ENCODE results near the gene LSM4. TPM values are rescaled to one million over a fixed set of nuclear protein-coding genes. Genes with fewer than 3 reads are reported as not detected.
A peak's percentile ranks its signal among the peaks of the same experiment; 100 is the strongest.
"Not testable (repeated sequence)": the region's sequence is repeated elsewhere in the genome, so short reads cannot be mapped to it uniquely, and the experiment has no call there.

LSM4 gene
- polyA plus RNA-seq, 1 experiment, result 69.3 TPM

DNA sequence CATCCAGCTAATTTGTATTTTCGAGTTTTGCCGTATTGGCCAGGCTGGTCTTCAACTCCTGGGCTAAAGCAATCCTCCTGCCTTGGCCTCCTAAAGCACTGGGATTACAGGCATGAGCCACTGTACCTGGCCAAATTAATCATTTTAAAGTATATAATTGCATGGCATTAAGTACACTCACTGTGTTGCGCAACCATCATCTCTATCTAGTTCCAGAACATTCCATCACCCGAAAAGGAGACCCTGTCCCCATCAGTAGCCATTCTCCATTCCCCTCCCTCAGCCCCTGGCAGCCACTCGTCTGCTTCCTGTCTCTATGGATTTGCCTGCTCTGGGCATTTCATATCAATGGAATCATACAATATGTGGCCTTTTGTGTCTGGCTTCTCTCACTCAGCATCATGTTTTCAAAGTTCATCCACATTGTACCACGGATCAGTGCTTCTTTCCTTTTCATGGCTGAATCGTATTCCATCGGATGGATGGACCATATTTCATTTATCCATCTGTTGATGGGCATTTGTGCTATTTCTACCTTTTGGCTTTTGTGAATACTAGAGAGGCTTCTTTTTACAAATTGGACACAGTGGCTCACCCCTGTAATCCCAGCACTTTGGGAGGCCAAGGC lies 30.6 kb upstream of the LSM4 start:
- no peak overlapping the region for H3K4me3 ChIP-seq (ENCODE audit: low read depth, low read length)
- peaks cover 15% of the 10 kb centered on the region for H3K9me3 ChIP-seq (ENCODE audit: control insufficient read depth, insufficient read depth, low read length)
- ChIA-PET POLR2A (no interaction called here), CTCF (interaction anchor here (0.7 to 1.1 kb wide), 2 partner anchors 14 to 34 kb away, joined by 4 to 5 read pairs; no protein-coding TSS in a partner anchor)
- TF ChIP-seq, protein P1, sequence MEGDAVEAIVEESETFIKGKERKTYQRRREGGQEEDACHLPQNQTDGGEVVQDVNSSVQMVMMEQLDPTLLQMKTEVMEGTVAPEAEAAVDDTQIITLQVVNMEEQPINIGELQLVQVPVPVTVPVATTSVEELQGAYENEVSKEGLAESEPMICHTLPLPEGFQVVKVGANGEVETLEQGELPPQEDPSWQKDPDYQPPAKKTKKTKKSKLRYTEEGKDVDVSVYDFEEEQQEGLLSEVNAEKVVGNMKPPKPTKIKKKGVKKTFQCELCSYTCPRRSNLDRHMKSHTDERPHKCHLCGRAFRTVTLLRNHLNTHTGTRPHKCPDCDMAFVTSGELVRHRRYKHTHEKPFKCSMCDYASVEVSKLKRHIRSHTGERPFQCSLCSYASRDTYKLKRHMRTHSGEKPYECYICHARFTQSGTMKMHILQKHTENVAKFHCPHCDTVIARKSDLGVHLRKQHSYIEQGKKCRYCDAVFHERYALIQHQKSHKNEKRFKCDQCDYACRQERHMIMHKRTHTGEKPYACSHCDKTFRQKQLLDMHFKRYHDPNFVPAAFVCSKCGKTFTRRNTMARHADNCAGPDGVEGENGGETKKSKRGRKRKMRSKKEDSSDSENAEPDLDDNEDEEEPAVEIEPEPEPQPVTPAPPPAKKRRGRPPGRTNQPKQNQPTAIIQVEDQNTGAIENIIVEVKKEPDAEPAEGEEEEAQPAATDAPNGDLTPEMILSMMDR (IDR thresholded peaks at IDR 0.05; ENCODE audit: low read depth, low read length), result no peak
- H3K27me3 ChIP-seq (ENCODE audit: control insufficient read depth, insufficient read depth, low read length), result no peaks in the 10 kb centered on the region
- no peak for DNase-seq (ENCODE audit: low read depth, low spot score)
- H3K27ac ChIP-seq (ENCODE audit: low read depth, low read length), result no peak overlapping the region

DNA sequence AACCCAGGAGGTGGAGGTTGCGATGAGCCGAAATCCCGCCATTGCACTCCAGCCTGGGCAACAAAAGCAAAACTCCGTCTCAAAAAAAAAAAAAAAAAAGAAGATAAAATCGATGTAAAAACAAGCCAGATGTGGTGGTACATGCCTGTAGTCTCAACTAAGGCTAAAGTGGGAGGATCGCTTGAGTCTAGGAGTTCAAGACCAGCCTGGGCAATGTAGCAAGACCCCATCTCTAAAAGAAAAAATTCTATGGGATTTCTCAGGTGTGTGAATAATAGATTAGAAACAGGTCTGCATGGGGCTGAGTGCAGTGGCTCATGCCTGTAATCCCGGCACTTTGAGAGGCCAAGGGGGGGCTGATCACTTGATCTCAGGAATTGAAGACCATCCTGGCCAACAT lies 28.7 kb upstream of the LSM4 start:
- ChIA-PET POLR2A (no interaction called here), CTCF (no interaction called here)
- TF ChIP-seq, protein P1 (IDR thresholded peaks at IDR 0.05; ENCODE audit: low read depth, low read length), result no peak
- peaks cover 1% of the 10 kb centered on the region for H3K9me3 ChIP-seq (ENCODE audit: control insufficient read depth, insufficient read depth, low read length)
- no peak overlapping the region for H3K27ac ChIP-seq (ENCODE audit: low read depth, low read length)
- no peak overlapping the region for H3K4me3 ChIP-seq (ENCODE audit: low read depth, low read length)
- H3K27me3 ChIP-seq (ENCODE audit: control insufficient read depth, insufficient read depth, low read length), result no peaks in the 10 kb centered on the region
- no peak for DNase-seq (ENCODE audit: low read depth, low spot score)

DNA sequence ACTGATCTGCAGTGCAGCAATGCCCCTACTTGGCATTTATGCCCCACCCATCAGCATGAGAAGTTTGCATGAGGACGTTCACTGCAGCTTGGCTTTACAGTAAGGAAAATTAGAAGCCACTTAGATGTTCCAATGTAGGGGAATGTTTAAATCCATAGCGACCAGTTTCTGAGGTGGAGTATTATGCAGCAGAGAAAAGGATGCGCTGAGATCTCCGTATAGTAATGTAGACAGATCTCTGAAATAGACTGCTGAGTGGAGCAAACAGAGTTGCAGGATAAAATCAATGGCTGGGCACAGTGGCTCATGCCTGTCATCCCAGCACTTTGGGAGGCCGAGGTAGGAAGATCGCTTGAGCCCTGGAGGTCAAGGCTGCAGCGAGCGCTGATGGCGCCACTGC lies 27.6 kb upstream of the LSM4 start:
- no peak for DNase-seq (ENCODE audit: low read depth, low spot score)
- Histone ChIP-seq H3K27me3 (ENCODE audit: control insufficient read depth, insufficient read depth, low read length) (no peaks in the 10 kb centered on the region), H3K4me3 (ENCODE audit: low read depth, low read length) (no peak overlapping the region), H3K9me3 (ENCODE audit: control insufficient read depth, insufficient read depth, low read length) (no peaks in the 10 kb centered on the region), H3K27ac (ENCODE audit: low read depth, low read length) (no peak overlapping the region)
- TF ChIP-seq, protein P1 (IDR thresholded peaks at IDR 0.05; ENCODE audit: low read depth, low read length), result no peak
- ChIA-PET POLR2A (no interaction called here), CTCF (interaction anchor here (0.8 to 3.0 kb wide), 7 partner anchors 11 to 68 kb away, joined by 3 to 65 read pairs (median 5); partner anchors contain the start of gene SSBP4)

DNA sequence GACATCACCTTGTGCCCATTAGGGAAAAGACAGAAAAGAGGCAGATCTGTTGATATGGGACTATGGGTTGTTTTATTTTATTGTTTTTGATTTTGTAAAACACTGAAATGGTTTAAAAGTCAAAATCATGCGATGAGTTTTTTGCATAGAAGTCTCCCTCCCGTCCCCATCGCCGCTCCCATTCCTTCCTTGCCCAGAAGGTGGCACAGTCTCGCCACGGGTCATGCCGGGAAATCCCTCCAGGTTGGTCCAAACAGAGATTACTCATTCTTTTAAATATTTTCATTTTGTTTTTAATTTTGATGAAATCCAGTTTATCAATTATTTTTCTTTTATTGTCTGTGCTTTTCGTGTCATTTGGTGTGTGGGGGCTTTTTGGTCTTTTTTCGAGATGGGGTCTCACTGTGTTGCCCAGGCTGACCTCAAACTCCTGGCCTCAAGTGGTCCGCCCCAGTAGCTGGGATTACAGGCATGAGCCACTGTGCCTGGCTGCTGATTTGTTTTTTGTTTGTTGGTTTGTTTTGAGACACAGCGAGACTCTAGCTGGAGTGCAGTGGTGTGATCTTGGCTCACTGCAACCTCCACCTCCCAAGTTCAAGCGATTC lies 26.8 kb upstream of the LSM4 start:
- CTCF ChIA-PET, result interaction anchor here (0.6 to 3.0 kb wide), 11 partner anchors 10 to 71 kb away, joined by 3 to 65 read pairs (median 5); partner anchors contain the start of gene SSBP4

DNA sequence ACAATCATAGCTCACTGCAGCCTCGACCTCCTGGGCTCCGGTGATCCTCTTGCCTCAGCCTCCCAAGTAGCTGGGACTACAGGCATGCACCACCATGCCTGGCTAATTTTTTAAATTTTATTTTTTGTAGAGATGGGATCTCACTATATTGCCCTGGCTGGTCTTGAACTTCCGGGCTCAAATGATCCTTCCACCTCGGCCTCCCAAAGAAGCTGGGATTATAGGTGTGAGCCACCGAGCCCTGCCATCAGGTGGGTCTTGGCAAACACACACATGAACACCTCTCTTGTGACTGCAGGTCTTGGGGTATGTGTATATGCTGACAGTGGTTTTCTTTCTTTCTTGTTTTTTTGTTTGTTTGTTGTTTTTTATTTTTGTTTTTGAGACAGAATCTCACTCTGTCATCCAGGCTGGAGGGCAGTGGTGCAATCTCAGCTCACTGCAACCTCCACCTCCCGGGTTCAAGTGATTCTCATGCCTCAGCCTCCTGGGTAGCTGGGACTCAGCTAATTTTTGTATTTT lies 26.0 kb upstream of the LSM4 start:
- not testable (repeated sequence) for H3K27me3 ChIP-seq (ENCODE audit: control insufficient read depth, insufficient read depth, low read length); H3K9me3 ChIP-seq (ENCODE audit: control insufficient read depth, insufficient read depth, low read length); H3K27ac ChIP-seq (ENCODE audit: low read depth, low read length); H3K4me3 ChIP-seq (ENCODE audit: low read depth, low read length); DNase-seq (ENCODE audit: low read depth, low spot score)
- POLR2A ChIA-PET, result interaction anchor here (1.0 to 1.5 kb wide), 2 partner anchors 39 to 69 kb away, joined by 4 to 5 read pairs; no protein-coding TSS in a partner anchor
- CTCF ChIA-PET, result interaction anchor here (0.6 to 3.0 kb wide), 7 partner anchors 9 to 70 kb away, joined by 3 to 65 read pairs (median 4); no protein-coding TSS in a partner anchor

More for the DNA sequence above, 26.8 kb upstream of the LSM4 start:
- TF ChIP-seq, protein P1 (IDR thresholded peaks at IDR 0.05; ENCODE audit: low read depth, low read length), result peak; percentile 86
- H3K27ac ChIP-seq (ENCODE audit: low read depth, low read length), result no peak overlapping the region
- H3K4me3 ChIP-seq (ENCODE audit: low read depth, low read length), result no peak overlapping the region
- H3K9me3 ChIP-seq (ENCODE audit: control insufficient read depth, insufficient read depth, low read length), result no peaks in the 10 kb centered on the region
- POLR2A ChIA-PET, result interaction anchor here (1.0 to 1.5 kb wide), 2 partner anchors 38 to 70 kb away, joined by 4 to 5 read pairs; no protein-coding TSS in a partner anchor
- DNase-seq (ENCODE audit: low read depth, low spot score), result no peak
- no peaks in the 10 kb centered on the region for H3K27me3 ChIP-seq (ENCODE audit: control insufficient read depth, insufficient read depth, low read length)

Measured in AG04450 (cell line).